Esophagus squamous epithelium (tissue), 4 donors: Measurements from ENCODE around the gene TCIRG1.

Source experiments
- CTCF ChIP-seq, 6 experiments: fragments of 450-650 bp in 4 of 6; fragments of 200-600 bp in 2 of 6; sonication (generic) in 2 of 6; IDR thresholded peaks; one replicate each; pipeline ENCODE4 v1.5.1; 2016 to 2019; ENCODE audit warnings: antibody characterized with exemption in 6 of 6, mild to moderate bottlenecking in 4 of 6, moderate library complexity in 4 of 6
- POLR2A ChIP-seq, 4 donors: fragments of 450-650 bp; IDR thresholded peaks; one replicate each; pipeline ENCODE4 v1.6.1; 2017; ENCODE audit warnings: antibody characterized with exemption in 4 of 4, mild to moderate bottlenecking in 4 of 4, moderate library complexity in 3 of 4

GRCh38 chr11:68040101-68040956 is 1.5 kb downstream of the TCIRG1 start:
- TF ChIP-seq CTCF (IDR thresholded peaks at IDR 0.05) = no peak
- TF ChIP-seq POLR2A (IDR thresholded peaks at IDR 0.05) = peak in 1 of 4 donors; percentile 26
